ENCODE data around the gene KRTAP20-3. TPM values are rescaled to one million over a fixed set of nuclear protein-coding genes. Genes with fewer than 3 reads are reported as not detected.

The KRTAP20-3 gene
- total and polyA plus RNA-seq, 4 experiments from 2014 or later, result not detected

DNA sequence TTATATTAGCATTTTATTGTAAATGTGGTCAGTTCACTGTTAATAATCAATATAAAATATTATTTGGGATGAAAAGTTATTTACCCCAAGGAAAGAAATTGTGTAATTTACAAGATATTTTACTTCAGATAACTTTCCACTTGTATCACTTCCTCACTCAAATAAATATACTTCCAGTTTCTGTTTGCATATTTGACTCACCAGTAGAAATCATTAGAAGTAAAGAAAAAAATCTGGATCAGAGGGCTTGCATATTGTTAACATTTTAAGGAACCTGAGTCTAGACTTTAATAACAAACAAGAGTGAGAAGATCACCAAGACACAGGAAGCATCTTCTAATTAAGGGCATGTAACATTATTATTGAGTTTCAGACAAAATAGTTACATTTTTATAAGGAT, 22.6 kb upstream of the KRTAP20-3 start:
- peaks cover 0 to 2% of the 10 kb centered on the region in 2 donors for H3K27me3 Mint-ChIP-seq
- Histone ChIP-seq H3K27ac (ENCODE audit: low read depth, low read length) (no peak overlapping the region), H3K4me1 (ENCODE audit: insufficient read depth, low read length) (no peaks in the 10 kb centered on the region), H3K27me3 (ENCODE audit: insufficient read depth, low read length) (no peaks in the 10 kb centered on the region), H3K9me3 (ENCODE audit: control insufficient read depth in 1 of 2, low read length in 2 of 2) (no peaks in the 10 kb centered on the region), H3K36me3 (ENCODE audit: insufficient read depth, low read length) (no peaks in the 10 kb centered on the region), H3K4me3 (ENCODE audit: low read length in 2 of 2) (no peak overlapping the region)
- no peak overlapping the region for H3K27ac Mint-ChIP-seq
- H3K36me3 Mint-ChIP-seq, result no peaks in the 10 kb centered on the region
- intact Hi-C loops (cut with micrococcal nuclease), result no loop called here
- ChIA-PET POLR2A (ENCODE audit: partially characterized antibody) (no interaction called here), CTCF (ENCODE audit: partially characterized antibody) (no interaction called here)
- H3K9me3 Mint-ChIP-seq, result peaks cover 0 to 3% (median 0%) of the 10 kb centered on the region in 8 donors
- no peak overlapping the region for H3K4me3 Mint-ChIP-seq
- no peaks in the 10 kb centered on the region for H3K4me1 Mint-ChIP-seq
- DNase-seq, result no peak

DNA sequence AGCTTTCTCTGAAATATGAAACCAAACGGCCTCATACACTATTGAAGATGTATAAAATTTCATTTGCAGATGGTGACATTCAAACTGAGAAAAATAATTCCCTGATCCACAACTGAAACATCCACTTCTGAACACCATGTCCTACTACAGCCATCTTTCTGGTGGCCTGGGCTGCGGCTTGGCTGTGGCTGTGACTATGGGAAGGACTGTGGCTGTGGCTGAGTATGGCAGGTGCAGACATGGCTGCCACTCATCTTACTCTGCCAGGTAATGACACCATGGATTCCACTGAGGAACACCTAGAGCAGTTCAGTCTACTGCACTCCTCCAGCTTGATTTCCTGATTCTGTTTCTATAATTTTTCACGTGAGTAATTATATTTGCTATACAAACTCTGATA, 22.1 kb upstream of the KRTAP20-3 start, which contains the start of gene KRTAP20-4:
Gene KRTAP20-4 (plus strand): TSS at position 106 of the 400 bp plus-strand sequence.
- Histone ChIP-seq H3K27ac (ENCODE audit: low read depth, low read length) (no peak within 1 kb of the TSS), H3K4me1 (ENCODE audit: insufficient read depth, low read length) (no peaks in the 10 kb centered on the region), H3K27me3 (ENCODE audit: insufficient read depth, low read length) (no peaks in the 10 kb centered on the region), H3K9me3 (ENCODE audit: control insufficient read depth in 1 of 2, low read length in 2 of 2) (no peaks in the 10 kb centered on the region), H3K36me3 (ENCODE audit: insufficient read depth, low read length) (no peaks in the 10 kb centered on the region), H3K4me3 (ENCODE audit: low read length in 2 of 2) (no peak within 1 kb of the TSS)
- CTCF ChIA-PET (ENCODE audit: partially characterized antibody), result no interaction called here
- no peak within 1 kb of the TSS for H3K27ac Mint-ChIP-seq
- H3K36me3 Mint-ChIP-seq, result no peaks in the 10 kb centered on the region
- peaks cover 0 to 2% of the 10 kb centered on the region in 2 donors for H3K27me3 Mint-ChIP-seq
- intact Hi-C loops (cut with micrococcal nuclease), result no loop called here
- peaks cover 0 to 3% (median 0%) of the 10 kb centered on the region in 8 donors for H3K9me3 Mint-ChIP-seq
- DNase-seq, result no peak
- H3K4me1 Mint-ChIP-seq, result no peaks in the 10 kb centered on the region
- H3K4me3 Mint-ChIP-seq, result no peak within 1 kb of the TSS
- POLR2A ChIA-PET (ENCODE audit: partially characterized antibody), result no interaction called here

- Histone ChIP-seq H3K27ac (ENCODE audit: low read depth, low read length) (no peak overlapping the region), H3K36me3 (ENCODE audit: insufficient read depth, low read length) (no peaks in the 10 kb centered on the region), H3K4me3 (ENCODE audit: low read length in 2 of 2) (no peak overlapping the region), H3K4me1 (ENCODE audit: insufficient read depth, low read length) (no peaks in the 10 kb centered on the region), H3K27me3 (ENCODE audit: insufficient read depth, low read length) (no peaks in the 10 kb centered on the region), H3K9me3 (ENCODE audit: control insufficient read depth in 1 of 2, low read length in 2 of 2) (no peaks in the 10 kb centered on the region)
- H3K4me3 Mint-ChIP-seq, result no peak overlapping the region
- no peaks in the 10 kb centered on the region for H3K4me1 Mint-ChIP-seq
- no peak for DNase-seq
- H3K9me3 Mint-ChIP-seq, result peaks cover 0 to 6% (median 0%) of the 10 kb centered on the region in 8 donors
- intact Hi-C loops (cut with micrococcal nuclease), result no loop called here
- ChIA-PET POLR2A (ENCODE audit: partially characterized antibody) (no interaction called here), CTCF (ENCODE audit: partially characterized antibody) (no interaction called here)
- no peak overlapping the region for H3K27ac Mint-ChIP-seq
- H3K27me3 Mint-ChIP-seq, result no peaks in the 10 kb centered on the region
- no peaks in the 10 kb centered on the region for H3K36me3 Mint-ChIP-seq
Observed at GRCh38 chr21:30623362-30623761, 19.3 kb upstream of the KRTAP20-3 start.

DNA sequence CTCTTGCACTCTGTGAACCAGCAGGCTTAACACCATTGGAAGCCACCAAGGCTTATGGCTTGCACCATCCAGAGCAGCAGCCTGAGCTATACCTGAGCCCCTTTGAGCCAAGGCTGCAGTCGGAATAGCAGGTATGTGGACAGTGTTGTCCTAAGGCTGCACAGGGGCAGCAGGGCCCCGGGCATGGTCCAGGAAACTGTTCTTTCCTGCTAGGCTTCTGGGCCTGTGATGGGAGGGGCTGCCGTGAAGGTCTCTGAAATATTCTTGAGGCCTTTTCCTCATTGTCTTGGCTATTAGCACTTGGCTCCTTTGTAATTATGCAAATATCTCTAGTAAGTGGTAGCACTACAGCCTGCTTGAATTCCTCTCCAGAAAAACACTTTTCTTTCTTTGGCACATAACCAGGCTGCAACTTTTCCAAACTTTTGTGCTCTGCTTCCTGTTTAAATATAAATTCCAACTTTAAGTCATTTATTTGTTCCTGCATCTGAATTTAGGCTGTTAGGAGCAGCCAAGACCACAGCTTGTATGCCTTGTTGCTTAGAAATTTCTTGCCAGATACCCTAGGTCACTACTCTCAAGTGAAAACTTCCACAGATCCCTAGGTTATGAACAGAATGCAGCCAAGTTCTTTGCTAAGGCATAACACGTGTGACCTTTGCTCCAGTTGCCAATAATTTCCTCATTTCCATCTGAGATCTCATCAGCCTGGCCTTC, 17.1 kb upstream of the KRTAP20-3 start:
- no peaks in the 10 kb centered on the region for H3K27me3 Mint-ChIP-seq
- H3K4me1 ChIP-seq (ENCODE audit: insufficient read depth, low read length), result no peaks in the 10 kb centered on the region
- no peaks in the 10 kb centered on the region for H3K36me3 ChIP-seq (ENCODE audit: insufficient read depth, low read length)
- H3K9me3 Mint-ChIP-seq, result peaks cover 0 to 6% (median 0%) of the 10 kb centered on the region in 8 donors
- peak in 1 of 5 donors; percentile 29 for DNase-seq
- ChIA-PET POLR2A (ENCODE audit: partially characterized antibody) (no interaction called here), CTCF (ENCODE audit: partially characterized antibody) (no interaction called here)
- no peak overlapping the region for H3K27ac ChIP-seq (ENCODE audit: low read depth, low read length)
- no peak overlapping the region for H3K4me3 ChIP-seq (ENCODE audit: low read length in 2 of 2)
- H3K27ac Mint-ChIP-seq, result no peak overlapping the region
- no peaks in the 10 kb centered on the region for H3K4me1 Mint-ChIP-seq
- no peaks in the 10 kb centered on the region for H3K27me3 ChIP-seq (ENCODE audit: insufficient read depth, low read length)
- no peaks in the 10 kb centered on the region for H3K36me3 Mint-ChIP-seq
- H3K9me3 ChIP-seq (ENCODE audit: control insufficient read depth in 1 of 2, low read length in 2 of 2), result no peaks in the 10 kb centered on the region
- no peak overlapping the region for H3K4me3 Mint-ChIP-seq
- intact Hi-C loops (cut with micrococcal nuclease), result no loop called here

DNA sequence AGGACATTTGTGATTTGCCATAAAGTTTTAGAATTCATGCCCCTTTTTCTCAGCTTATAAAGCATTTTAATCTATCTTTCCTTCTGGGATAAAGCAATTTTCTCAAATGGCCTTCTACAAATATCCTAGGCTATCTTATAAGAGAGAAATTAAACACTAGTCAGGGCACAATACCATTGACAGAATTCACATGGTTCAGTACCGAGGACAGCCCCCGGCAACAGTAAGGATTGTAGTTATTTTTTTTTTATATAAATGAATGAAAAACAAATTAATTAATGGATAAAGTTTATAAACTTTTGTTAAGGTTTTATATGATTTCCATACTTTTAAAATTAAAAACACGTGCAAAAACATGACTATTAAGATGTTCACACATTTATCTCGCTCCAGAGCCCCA, 14.6 kb upstream of the KRTAP20-3 start:
- CTCF ChIA-PET (ENCODE audit: partially characterized antibody), result no interaction called here

GRCh38 chr21:30629200-30629599, 13.5 kb upstream of the KRTAP20-3 start:
- ChIA-PET CTCF (ENCODE audit: partially characterized antibody) (no interaction called here), POLR2A (ENCODE audit: partially characterized antibody) (no interaction called here)
- no peaks in the 10 kb centered on the region for H3K27me3 ChIP-seq (ENCODE audit: insufficient read depth, low read length)
- no peak overlapping the region for H3K27ac ChIP-seq (ENCODE audit: low read depth, low read length)
- H3K4me3 ChIP-seq (ENCODE audit: low read length in 2 of 2), result no peak overlapping the region
- H3K36me3 Mint-ChIP-seq, result no peaks in the 10 kb centered on the region
- no peaks in the 10 kb centered on the region for H3K36me3 ChIP-seq (ENCODE audit: insufficient read depth, low read length)
- intact Hi-C loops (cut with micrococcal nuclease), result no loop called here
- peaks cover 0 to 3% (median 0%) of the 10 kb centered on the region in 8 donors for H3K9me3 Mint-ChIP-seq
- no peak overlapping the region for H3K4me3 Mint-ChIP-seq
- H3K9me3 ChIP-seq (ENCODE audit: control insufficient read depth in 1 of 2, low read length in 2 of 2), result no peaks in the 10 kb centered on the region
- no peak overlapping the region for H3K27ac Mint-ChIP-seq
- H3K4me1 ChIP-seq (ENCODE audit: insufficient read depth, low read length), result no peaks in the 10 kb centered on the region
- no peak for DNase-seq
- no peaks in the 10 kb centered on the region for H3K27me3 Mint-ChIP-seq
- H3K4me1 Mint-ChIP-seq, result no peaks in the 10 kb centered on the region

More for the DNA sequence above, 14.6 kb upstream of the KRTAP20-3 start:
- H3K4me3 Mint-ChIP-seq, result no peak overlapping the region
- Histone ChIP-seq H3K9me3 (ENCODE audit: control insufficient read depth in 1 of 2, low read length in 2 of 2) (no peaks in the 10 kb centered on the region), H3K27ac (ENCODE audit: low read depth, low read length) (no peak overlapping the region), H3K4me1 (ENCODE audit: insufficient read depth, low read length) (no peaks in the 10 kb centered on the region), H3K36me3 (ENCODE audit: insufficient read depth, low read length) (no peaks in the 10 kb centered on the region), H3K4me3 (ENCODE audit: low read length in 2 of 2) (no peak overlapping the region), H3K27me3 (ENCODE audit: insufficient read depth, low read length) (no peaks in the 10 kb centered on the region)
- no peak overlapping the region for H3K27ac Mint-ChIP-seq
- H3K4me1 Mint-ChIP-seq, result no peaks in the 10 kb centered on the region
- H3K9me3 Mint-ChIP-seq, result peaks cover 0 to 6% (median 0%) of the 10 kb centered on the region in 8 donors
- intact Hi-C loops (cut with micrococcal nuclease), result no loop called here
- no peaks in the 10 kb centered on the region for H3K27me3 Mint-ChIP-seq
- DNase-seq, result no peak
- no peaks in the 10 kb centered on the region for H3K36me3 Mint-ChIP-seq
- POLR2A ChIA-PET (ENCODE audit: partially characterized antibody), result no interaction called here

GRCh38 chr21:30634906-30635305, 7.8 kb upstream of the KRTAP20-3 start, which contains the start of gene KRTAP20-2:
TSS of gene KRTAP20-2 (plus strand) at chr21:30635206. CDS start at chr21:30635264, 58 bp downstream.
- Mint-ChIP-seq H3K27ac (no peak within 1 kb of the TSS), H3K9me3 (peaks cover 0 to 3% (median 0%) of the 10 kb centered on the region in 8 donors), H3K4me3 (no peak within 1 kb of the TSS), H3K36me3 (no peaks in the 10 kb centered on the region), H3K4me1 (no peaks in the 10 kb centered on the region), H3K27me3 (no peaks in the 10 kb centered on the region)
- DNase-seq, result no peak
- H3K36me3 ChIP-seq (ENCODE audit: insufficient read depth, low read length), result no peaks in the 10 kb centered on the region
- no peak within 1 kb of the TSS for H3K4me3 ChIP-seq (ENCODE audit: low read length in 2 of 2)
- ChIA-PET CTCF (ENCODE audit: partially characterized antibody) (no interaction called here), POLR2A (ENCODE audit: partially characterized antibody) (no interaction called here)
- H3K27me3 ChIP-seq (ENCODE audit: insufficient read depth, low read length), result no peaks in the 10 kb centered on the region
- H3K27ac ChIP-seq (ENCODE audit: low read depth, low read length), result no peak within 1 kb of the TSS
- H3K4me1 ChIP-seq (ENCODE audit: insufficient read depth, low read length), result no peaks in the 10 kb centered on the region
- intact Hi-C loops (cut with micrococcal nuclease), result no loop called here
- no peaks in the 10 kb centered on the region for H3K9me3 ChIP-seq (ENCODE audit: control insufficient read depth in 1 of 2, low read length in 2 of 2)

All from CD4-positive, alpha-beta memory T cell (primary cell).